Prostate gland (tissue), 2 donors: ENCODE results near the gene SF3B2.

Experiments used
- POLR2A ChIP-seq: fragments of 450-650 bp; IDR thresholded peaks from one replicate; pipeline ENCODE4 v1.6.1; 2016; ENCODE audit warnings: antibody characterized with exemption, mild to moderate bottlenecking
- TF ChIP-seq, protein P1 (sequence below), 4 experiments: fragments of 200-600 bp in 2 of 4; fragments of 450-650 bp in 2 of 4; sonication (generic) in 2 of 4; IDR thresholded peaks; 1 replicate in 3 of 4; 2 replicates in 1 of 4; pipeline ENCODE4 v1.5.1; 2016 to 2019; ENCODE audit warnings: antibody characterized with exemption in 4 of 4, mild to moderate bottlenecking in 2 of 4, moderate library complexity in 2 of 4

DNA sequence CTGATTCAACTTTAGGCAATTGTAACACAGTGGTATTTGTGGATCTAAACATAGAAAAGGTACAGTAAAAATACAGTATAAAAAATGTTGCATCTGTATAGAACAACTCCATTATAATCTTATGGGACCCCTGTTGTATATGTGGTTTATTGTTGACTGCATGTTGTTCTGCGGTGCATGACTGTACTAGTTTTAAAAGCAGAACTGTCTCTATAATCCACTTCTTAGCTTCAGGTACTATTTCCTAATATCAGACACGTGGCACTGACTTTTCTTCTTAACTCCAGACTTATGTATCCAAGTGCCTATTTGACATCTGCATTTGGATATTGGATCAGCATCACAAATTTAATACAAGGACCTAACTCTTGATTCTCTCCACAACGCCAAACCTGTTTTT is 59.0 kb downstream of the SF3B2 start:
- TF ChIP-seq, protein P1, sequence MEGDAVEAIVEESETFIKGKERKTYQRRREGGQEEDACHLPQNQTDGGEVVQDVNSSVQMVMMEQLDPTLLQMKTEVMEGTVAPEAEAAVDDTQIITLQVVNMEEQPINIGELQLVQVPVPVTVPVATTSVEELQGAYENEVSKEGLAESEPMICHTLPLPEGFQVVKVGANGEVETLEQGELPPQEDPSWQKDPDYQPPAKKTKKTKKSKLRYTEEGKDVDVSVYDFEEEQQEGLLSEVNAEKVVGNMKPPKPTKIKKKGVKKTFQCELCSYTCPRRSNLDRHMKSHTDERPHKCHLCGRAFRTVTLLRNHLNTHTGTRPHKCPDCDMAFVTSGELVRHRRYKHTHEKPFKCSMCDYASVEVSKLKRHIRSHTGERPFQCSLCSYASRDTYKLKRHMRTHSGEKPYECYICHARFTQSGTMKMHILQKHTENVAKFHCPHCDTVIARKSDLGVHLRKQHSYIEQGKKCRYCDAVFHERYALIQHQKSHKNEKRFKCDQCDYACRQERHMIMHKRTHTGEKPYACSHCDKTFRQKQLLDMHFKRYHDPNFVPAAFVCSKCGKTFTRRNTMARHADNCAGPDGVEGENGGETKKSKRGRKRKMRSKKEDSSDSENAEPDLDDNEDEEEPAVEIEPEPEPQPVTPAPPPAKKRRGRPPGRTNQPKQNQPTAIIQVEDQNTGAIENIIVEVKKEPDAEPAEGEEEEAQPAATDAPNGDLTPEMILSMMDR (IDR thresholded peaks at IDR 0.05): no peak
- TF ChIP-seq POLR2A: no peak
